Measurements from ENCODE around the gene HACD2.

The HACD2 gene

DNA sequence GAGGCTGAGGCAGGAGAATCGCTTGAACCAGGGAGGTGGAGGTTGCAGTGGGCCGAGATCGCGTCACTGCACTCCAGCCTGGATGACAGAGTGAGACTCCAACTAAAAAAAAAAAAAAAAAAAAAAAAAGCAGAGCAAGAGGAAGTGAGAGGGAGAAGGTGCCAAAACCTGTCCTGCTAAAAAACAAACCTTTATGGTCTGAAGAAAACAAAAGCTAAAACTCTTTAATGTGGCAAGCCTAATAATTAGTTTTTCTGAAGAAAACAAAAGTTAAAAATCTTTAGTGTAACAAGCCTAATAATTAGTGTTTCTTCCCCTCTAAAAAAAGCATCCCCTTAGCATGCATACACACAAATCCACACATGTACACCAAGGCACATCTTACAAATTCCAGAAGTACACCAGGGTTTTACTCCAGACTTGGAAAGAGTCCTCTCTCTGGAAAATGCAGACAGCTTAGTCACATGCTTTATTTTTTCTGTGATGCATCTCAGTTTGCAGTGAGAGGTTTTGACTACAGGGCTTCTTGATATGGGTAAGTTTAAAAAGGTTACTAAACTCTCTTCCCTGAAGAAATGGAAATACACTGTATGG is 65.9 kb downstream of the HACD2 start:
- Histone ChIP-seq H3K4me1 (ENCODE audit: control insufficient read depth, insufficient read depth, low read length) (no peaks in the 10 kb centered on the region; the same call in 1 of the 2 replicates), H3K4me3 (ENCODE audit: low read depth, low read length) (no peak overlapping the region), H3K36me3 (ENCODE audit: control insufficient read depth in 2 of 2, insufficient read depth in 1 of 2, low read length in 2 of 2) (peaks cover 0 to 10% of the 10 kb centered on the region in 2 experiments; a peak in 1 of 3 replicates), H3K9me3 (ENCODE audit: control insufficient read depth, insufficient read depth, low read depth, low read length) (no peaks in the 10 kb centered on the region), H3K27ac (ENCODE audit: extremely low read depth, low read depth, low read length) (no peak overlapping the region)
- TF ChIP-seq ZNF138 (tag by site-specific recombination; IDR thresholded peaks at IDR 0.05; ENCODE audit: borderline replicate concordance) (no peak), ZNF155 (tag by site-specific recombination; IDR thresholded peaks at IDR 0.05) (no peak), ZBTB44 (tag by site-specific recombination; IDR thresholded peaks at IDR 0.05) (no peak), ZNF404 (tag by site-specific recombination; IDR thresholded peaks at IDR 0.05) (no peak), HIC1 (tag by site-specific recombination; IDR thresholded peaks at IDR 0.05) (no peak), ZNF623 (tag by site-specific recombination; IDR thresholded peaks at IDR 0.05) (no peak), ZSCAN5A (tag by site-specific recombination; IDR thresholded peaks at IDR 0.05) (no peak)
- CTCF ChIA-PET, result interaction anchor here (0.6 kb wide), 1 partner anchor 146 kb away, joined by 3 read pairs; no protein-coding TSS in a partner anchor
- POLR2A ChIA-PET, result no interaction called here

DNA sequence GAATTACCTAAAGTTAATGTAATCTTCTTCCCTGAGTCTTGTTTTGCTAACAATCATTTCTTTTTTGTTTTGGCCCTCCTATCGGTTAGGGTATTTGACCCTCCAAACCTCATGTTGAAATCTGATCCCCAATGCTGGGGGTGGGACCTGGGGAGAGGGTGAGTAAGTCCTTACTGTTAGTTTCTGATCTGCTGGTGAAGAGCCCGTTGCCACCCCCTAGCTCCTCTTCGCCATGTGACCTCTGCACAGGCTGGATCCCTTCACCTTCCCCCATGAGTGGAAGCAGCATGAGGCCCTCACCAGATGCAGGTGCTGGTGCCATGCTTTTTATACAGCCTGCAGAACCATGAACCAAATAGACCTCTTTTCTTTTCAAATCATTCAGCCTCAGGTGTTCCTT is 73.1 kb downstream of the HACD2 start:
- Histone ChIP-seq H3K9me3 (ENCODE audit: control insufficient read depth, insufficient read depth, low read depth, low read length) (no peaks in the 10 kb centered on the region), H3K27ac (ENCODE audit: extremely low read depth, low read depth, low read length) (no peak overlapping the region), H3K4me1 (ENCODE audit: control insufficient read depth, insufficient read depth, low read length) (no peaks in the 10 kb centered on the region), H3K36me3 (ENCODE audit: control insufficient read depth in 2 of 2, insufficient read depth in 1 of 2, low read length in 2 of 2) (peaks cover 0 to 14% of the 10 kb centered on the region in 2 experiments; a peak in 2 of 3 replicates), H3K4me3 (ENCODE audit: low read depth, low read length) (no peak overlapping the region)
- TF ChIP-seq ZNF670 (tag by site-specific recombination; IDR thresholded peaks at IDR 0.05; ENCODE audit: low read depth) (no peak), GLIS1 (tag by site-specific recombination; IDR thresholded peaks at IDR 0.05) (peak; percentile 62)
- CTCF ChIA-PET, result interaction anchor here (0.6 kb wide), 1 partner anchor 936 kb away, joined by 3 read pairs; no protein-coding TSS in a partner anchor
- POLR2A ChIA-PET, result no interaction called here

GRCh38 chr3:123511084-123511483 is 73.8 kb downstream of the HACD2 start:
- Histone ChIP-seq H3K4me1 (ENCODE audit: control insufficient read depth, insufficient read depth, low read length) (no peaks in the 10 kb centered on the region), H3K4me3 (ENCODE audit: low read depth, low read length) (no peak overlapping the region), H3K36me3 (ENCODE audit: control insufficient read depth in 2 of 2, insufficient read depth in 1 of 2, low read length in 2 of 2) (peaks cover 0 to 14% of the 10 kb centered on the region in 2 experiments; a peak in 2 of 3 replicates), H3K9me3 (ENCODE audit: control insufficient read depth, insufficient read depth, low read depth, low read length) (no peaks in the 10 kb centered on the region), H3K27ac (ENCODE audit: extremely low read depth, low read depth, low read length) (no peak overlapping the region)
- POLR2A ChIA-PET, result no interaction called here
- CTCF ChIA-PET, result no interaction called here
- no peak for TF ChIP-seq ZXDB (tag by site-specific recombination; IDR thresholded peaks at IDR 0.05)
- no peak for TF ChIP-seq ZSCAN5A (tag by site-specific recombination; IDR thresholded peaks at IDR 0.05)
- TF ChIP-seq, protein P1, sequence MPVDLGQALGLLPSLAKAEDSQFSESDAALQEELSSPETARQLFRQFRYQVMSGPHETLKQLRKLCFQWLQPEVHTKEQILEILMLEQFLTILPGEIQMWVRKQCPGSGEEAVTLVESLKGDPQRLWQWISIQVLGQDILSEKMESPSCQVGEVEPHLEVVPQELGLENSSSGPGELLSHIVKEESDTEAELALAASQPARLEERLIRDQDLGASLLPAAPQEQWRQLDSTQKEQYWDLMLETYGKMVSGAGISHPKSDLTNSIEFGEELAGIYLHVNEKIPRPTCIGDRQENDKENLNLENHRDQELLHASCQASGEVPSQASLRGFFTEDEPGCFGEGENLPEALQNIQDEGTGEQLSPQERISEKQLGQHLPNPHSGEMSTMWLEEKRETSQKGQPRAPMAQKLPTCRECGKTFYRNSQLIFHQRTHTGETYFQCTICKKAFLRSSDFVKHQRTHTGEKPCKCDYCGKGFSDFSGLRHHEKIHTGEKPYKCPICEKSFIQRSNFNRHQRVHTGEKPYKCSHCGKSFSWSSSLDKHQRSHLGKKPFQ (tag by site-specific recombination; IDR thresholded peaks at IDR 0.05), result no peak
- no peak for TF ChIP-seq GLI2 (tag by site-specific recombination; IDR thresholded peaks at IDR 0.05; ENCODE audit: borderline replicate concordance, low read depth)
- no peak for TF ChIP-seq ZNF791 (tag by site-specific recombination; IDR thresholded peaks at IDR 0.05)
- TF ChIP-seq, protein P2, sequence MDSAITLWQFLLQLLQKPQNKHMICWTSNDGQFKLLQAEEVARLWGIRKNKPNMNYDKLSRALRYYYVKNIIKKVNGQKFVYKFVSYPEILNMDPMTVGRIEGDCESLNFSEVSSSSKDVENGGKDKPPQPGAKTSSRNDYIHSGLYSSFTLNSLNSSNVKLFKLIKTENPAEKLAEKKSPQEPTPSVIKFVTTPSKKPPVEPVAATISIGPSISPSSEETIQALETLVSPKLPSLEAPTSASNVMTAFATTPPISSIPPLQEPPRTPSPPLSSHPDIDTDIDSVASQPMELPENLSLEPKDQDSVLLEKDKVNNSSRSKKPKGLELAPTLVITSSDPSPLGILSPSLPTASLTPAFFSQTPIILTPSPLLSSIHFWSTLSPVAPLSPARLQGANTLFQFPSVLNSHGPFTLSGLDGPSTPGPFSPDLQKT (IDR thresholded peaks at IDR 0.05; ENCODE audit: borderline replicate concordance, low read depth, low read length), result no peak
- TF ChIP-seq, protein P3, sequence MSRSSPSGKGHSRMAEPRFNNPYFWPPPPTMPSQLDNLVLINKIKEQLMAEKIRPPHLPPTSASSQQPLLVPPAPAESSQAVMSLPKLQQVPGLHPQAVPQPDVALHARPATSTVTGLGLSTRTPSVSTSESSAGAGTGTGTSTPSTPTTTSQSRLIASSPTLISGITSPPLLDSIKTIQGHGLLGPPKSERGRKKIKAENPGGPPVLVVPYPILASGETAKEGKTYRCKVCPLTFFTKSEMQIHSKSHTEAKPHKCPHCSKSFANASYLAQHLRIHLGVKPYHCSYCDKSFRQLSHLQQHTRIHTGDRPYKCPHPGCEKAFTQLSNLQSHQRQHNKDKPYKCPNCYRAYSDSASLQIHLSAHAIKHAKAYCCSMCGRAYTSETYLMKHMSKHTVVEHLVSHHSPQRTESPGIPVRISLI (tag by site-specific recombination; IDR thresholded peaks at IDR 0.05), result no peak
- no peak for TF ChIP-seq TCF7L2 (IDR thresholded peaks at IDR 0.05; ENCODE audit: borderline replicate concordance, low read depth, low read length)
- TF ChIP-seq, protein P4, sequence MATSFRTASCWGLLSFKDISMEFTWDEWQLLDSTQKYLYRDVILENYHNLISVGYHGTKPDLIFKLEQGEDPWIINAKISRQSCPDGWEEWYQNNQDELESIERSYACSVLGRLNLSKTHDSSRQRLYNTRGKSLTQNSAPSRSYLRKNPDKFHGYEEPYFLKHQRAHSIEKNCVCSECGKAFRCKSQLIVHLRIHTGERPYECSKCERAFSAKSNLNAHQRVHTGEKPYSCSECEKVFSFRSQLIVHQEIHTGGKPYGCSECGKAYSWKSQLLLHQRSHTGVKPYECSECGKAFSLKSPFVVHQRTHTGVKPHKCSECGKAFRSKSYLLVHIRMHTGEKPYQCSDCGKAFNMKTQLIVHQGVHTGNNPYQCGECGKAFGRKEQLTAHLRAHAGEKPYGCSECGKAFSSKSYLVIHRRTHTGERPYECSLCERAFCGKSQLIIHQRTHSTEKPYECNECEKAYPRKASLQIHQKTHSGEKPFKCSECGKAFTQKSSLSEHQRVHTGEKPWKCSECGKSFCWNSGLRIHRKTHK (tag by site-specific recombination; IDR thresholded peaks at IDR 0.05), result no peak
- TF ChIP-seq ZNF707 (tag by site-specific recombination; IDR thresholded peaks at IDR 0.05), result no peak

Measured in HEK293 (cell line).